Body of pancreas (tissue), 4 donors: ENCODE results near the gene LRG1.

ENCODE experiments used
- CTCF ChIP-seq, 7 experiments: fragments of 450-650 bp in 4 of 7; fragments of 200-600 bp in 3 of 7; sonication (generic) in 3 of 7; IDR thresholded peaks; one replicate each; pipeline ENCODE4 v1.5.1; 2016 to 2019; ENCODE audit warnings: antibody characterized with exemption in 7 of 7
- POLR2A ChIP-seq, 3 donors: fragments of 450-650 bp; IDR thresholded peaks; one replicate each; pipeline ENCODE4 v1.6.1; 2016; ENCODE audit warnings: antibody characterized with exemption in 3 of 3, mild to moderate bottlenecking in 2 of 3

- TF ChIP-seq CTCF (IDR thresholded peaks at IDR 0.05) (no peak), POLR2A (IDR thresholded peaks at IDR 0.05) (no peak)
These were observed 47.7 kb upstream of the LRG1 start for GRCh38 chr19:4587527-4587926.
